Fibroblast of skin of abdomen (primary cell): ENCODE results near the gene H3-3A.

Experiments
- DNase-seq: peaks from one replicate; pipeline ENCODE4 v3.0.0-alpha.2; 2013

The H3-3A gene

DNA sequence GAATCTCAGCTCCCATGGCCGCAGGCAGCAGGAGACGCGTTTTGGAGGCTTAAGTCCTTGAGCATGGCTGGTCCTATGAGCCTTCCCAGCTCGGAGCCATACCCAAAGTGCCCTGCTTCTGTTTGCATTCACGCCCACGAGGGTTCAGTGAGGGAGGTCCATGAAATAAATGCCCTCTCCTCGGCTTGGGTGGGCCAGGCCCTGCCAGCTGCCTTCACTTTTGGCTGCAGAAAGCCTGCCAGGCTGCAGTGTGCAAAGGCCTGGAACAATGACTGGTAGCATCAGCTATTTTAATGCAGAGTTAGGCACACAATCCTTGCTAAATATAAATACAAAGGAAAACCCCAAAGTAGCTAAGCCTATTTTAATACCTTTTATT, 49.4 kb downstream of the H3-3A start:
- DNase-seq: no peak

DNA sequence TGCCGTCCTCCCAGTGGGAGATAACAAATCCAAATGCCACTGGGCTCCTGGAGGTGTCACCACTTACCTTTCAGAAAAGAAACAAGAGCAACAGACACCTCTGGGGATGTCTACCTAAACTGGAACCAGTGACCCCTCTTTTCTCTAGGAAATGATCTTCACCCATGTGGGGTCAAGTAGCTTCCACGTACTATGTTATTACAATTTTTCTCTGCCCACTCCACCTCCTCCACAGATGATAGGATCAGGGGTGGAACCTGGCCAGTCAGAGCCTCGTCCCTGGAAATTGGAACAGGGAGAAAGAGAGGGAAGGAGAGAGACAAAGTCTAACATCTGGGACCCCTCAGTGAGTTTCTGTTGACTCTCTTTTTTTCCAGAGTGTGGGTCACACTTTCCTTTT, 50.1 kb downstream of the H3-3A start:
- DNase-seq: no peak

DNA sequence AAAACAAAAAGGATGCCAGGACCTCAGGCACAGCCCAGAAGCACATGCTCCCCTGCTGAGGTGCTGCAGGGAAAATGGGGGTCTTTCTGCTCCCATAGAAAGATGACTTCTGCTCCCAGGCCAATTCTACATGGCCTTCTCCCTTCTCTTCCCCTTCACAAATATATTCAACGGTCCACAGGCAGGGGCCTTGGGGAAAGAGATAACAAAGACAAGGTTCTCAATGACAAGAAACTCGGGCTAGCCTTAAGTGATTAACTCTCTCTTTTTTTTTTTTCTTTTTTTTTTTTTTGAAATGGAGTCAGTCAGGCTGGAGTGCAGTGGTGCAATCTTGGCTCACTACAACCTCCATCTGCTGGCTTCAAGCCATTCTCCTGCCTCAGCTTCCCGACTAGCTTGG, 54.2 kb downstream of the H3-3A start:
- no peak for DNase-seq

DNA sequence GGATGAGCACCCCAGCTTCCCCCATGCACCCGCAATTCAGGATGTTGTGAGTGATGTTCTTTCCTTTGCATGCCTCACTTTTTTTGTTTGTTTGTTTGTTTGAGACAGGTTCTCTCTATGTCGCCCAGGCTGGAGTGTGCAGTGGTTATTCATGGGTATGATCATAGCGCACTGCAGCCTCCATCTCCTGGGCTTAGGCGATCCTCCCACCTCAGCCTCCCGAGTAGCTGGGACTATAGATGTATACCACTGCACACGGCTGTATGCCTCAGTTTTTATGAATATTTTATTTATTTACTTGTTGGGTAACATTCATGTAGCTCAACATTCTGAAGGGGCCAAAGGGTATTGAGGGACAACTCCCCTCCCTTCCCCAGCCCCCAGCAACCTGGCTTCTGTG, 54.8 kb downstream of the H3-3A start:
- DNase-seq: no peak

DNA sequence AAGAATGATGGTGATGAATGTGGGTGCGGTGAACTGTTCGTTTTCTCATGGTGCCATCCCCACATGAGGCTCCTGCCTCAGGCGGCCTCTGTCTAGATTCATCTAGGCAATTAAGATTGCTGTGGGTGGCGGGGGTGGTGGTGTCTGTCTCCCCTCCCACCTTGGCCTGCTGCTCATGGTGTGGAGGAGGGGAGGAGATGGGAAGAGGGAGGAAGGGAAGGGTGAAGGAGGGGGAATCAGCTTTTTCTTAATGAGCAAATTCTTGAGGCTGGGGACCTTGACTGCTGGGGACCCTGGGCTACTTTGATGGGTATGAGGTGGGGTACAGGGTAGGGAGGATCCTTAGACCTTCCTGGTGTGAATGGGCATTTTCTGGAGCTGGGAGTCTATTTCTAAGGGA, 55.8 kb downstream of the H3-3A start:
- no peak for DNase-seq

DNA sequence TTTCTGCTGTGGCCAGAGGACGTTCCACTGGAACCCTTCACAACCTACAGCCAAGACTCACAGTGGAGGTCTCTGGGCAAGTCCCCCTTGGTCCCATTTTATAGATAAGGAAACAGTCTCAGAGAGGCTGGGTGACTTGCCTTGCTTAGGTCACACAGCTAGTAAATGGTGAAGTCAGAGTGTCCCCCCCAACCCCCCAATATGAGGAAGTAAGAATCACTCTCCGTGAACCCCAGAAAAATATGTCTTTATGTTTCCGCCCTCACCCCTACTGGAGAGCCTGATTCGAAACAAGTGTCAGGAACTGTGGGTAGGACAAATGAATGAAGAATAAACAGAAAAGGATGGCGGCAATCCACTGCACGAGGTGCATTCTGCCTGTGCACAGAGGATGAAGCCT, 56.7 kb downstream of the H3-3A start:
- DNase-seq: no peak

DNA sequence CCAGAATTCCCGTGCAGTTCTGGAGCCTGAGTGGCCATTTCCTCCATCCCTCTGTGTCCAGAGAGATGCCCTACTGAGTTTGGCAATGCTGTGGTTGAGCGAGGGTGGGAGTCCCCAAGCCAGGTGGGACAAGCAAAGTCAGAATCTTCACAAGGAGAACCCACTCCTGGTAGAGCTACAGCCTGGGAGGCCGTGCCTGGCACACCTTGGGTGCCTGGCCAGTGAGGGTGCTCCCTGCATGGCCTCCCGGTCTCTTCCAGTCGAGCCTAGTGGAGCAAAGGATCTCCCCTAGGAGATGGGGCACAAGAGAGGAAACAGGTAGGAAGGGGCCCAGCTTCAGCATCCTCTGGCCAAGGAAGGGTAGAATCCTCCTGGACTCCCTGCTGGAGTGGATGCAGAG, 57.9 kb downstream of the H3-3A start:
- no peak for DNase-seq

DNA sequence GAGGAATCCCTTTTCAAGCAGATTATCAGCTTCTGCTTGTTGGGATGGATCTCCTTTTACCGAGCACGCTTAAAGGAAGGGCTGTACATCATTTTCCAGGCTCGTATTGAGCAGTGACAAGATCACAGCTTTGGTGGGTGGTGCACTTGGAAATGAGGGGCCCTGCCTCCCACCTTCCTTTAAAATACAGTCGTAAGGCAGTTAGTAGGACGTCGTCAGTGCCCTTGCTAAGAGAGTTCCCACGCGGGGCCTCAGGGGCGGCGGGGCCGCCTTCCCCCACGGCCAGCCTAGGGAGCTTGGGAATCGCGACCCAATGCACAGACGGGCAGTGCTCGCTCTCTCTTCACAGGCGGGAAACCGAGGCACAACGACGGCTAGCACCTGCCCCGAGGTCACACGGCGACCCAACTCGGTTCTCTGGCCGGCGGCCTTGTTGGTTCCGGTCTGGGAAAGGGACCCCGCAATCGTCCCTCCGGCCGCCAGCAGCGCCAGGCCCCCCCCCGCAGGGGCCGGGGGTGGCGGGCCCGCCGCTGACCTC, 58.6 kb downstream of the H3-3A start:
- no peak for DNase-seq
